ENCODE data around the gene POLQ.

DNA sequence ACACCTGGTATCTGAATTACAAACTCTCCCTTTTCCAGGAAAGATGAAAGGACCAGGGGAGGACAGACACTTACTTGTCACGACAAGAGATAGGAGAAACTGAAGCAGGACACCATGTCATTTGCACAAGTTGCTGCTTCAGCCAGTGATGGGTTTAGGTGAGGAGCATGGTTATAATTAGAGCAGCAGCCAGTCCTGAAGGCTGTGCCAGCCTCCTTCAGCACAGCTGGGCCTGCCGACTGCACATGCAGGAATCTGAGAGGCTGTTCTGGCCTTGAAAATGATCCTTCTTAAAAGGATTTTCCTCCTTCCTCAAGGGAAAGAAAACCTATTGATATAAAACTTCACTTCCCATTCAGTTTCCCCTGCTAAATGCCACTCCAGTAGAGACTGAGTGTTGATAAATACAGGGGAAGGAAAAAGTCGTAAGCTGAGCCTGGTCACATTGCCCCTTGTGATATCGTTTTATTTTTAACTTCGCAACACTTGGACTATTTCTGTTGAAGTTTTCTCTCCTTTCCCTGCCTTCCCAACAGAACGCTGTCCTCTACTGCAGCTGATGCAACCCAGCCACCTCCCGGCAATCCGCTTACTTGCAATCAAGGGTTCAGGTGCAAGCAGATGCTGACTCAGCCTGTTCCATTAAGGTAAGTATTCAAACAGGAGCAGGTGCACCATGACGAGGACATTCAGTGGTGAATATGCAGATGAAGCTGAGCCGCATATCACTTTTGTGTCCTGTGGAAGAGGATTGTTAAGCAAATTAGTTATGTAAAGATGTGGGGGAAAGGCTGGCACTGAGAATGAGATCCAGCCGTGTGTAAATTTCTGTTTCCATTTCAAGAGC lies 47.3 kb upstream of the POLQ start, which contains the start of gene FBXO40:
- TF ChIP-seq, protein P1, sequence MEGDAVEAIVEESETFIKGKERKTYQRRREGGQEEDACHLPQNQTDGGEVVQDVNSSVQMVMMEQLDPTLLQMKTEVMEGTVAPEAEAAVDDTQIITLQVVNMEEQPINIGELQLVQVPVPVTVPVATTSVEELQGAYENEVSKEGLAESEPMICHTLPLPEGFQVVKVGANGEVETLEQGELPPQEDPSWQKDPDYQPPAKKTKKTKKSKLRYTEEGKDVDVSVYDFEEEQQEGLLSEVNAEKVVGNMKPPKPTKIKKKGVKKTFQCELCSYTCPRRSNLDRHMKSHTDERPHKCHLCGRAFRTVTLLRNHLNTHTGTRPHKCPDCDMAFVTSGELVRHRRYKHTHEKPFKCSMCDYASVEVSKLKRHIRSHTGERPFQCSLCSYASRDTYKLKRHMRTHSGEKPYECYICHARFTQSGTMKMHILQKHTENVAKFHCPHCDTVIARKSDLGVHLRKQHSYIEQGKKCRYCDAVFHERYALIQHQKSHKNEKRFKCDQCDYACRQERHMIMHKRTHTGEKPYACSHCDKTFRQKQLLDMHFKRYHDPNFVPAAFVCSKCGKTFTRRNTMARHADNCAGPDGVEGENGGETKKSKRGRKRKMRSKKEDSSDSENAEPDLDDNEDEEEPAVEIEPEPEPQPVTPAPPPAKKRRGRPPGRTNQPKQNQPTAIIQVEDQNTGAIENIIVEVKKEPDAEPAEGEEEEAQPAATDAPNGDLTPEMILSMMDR (IDR thresholded peaks at IDR 0.05), result no peak
- TF ChIP-seq POLR2A (IDR thresholded peaks at IDR 0.05) (no peak), POLR2AphosphoS5 (IDR thresholded peaks at IDR 0.05; ENCODE audit: insufficient read depth in 1 of 2, low read depth in 1 of 2) (no peak)
